Measurements from ENCODE around the gene CABS1.

Gene CABS1

DNA sequence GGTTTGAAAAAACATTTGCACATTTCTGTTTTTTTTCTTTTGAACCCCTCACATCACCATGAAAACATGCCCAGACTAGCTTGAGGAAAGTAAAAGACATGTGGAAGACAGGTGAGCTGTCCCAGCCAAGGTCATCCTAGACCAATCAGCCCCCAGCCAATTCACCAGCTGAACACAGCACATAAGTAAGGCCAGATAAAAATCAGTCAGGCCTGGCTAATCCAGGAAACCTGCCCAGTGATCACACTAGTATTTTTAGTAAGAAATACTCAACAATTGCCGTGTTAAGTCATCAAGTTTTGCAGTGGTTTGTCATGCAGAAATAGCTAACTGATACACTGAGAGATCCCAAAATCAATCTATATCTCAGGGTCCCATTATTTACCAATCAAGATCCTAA is 21.4 kb downstream of the CABS1 start:
- TF ChIP-seq, protein P1, sequence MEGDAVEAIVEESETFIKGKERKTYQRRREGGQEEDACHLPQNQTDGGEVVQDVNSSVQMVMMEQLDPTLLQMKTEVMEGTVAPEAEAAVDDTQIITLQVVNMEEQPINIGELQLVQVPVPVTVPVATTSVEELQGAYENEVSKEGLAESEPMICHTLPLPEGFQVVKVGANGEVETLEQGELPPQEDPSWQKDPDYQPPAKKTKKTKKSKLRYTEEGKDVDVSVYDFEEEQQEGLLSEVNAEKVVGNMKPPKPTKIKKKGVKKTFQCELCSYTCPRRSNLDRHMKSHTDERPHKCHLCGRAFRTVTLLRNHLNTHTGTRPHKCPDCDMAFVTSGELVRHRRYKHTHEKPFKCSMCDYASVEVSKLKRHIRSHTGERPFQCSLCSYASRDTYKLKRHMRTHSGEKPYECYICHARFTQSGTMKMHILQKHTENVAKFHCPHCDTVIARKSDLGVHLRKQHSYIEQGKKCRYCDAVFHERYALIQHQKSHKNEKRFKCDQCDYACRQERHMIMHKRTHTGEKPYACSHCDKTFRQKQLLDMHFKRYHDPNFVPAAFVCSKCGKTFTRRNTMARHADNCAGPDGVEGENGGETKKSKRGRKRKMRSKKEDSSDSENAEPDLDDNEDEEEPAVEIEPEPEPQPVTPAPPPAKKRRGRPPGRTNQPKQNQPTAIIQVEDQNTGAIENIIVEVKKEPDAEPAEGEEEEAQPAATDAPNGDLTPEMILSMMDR (conservative IDR thresholded peaks at IDR 0.05; ENCODE audit: low read length), result no peak
- no peak for TF ChIP-seq EZH2phosphoT487 (IDR thresholded peaks at IDR 0.05; ENCODE audit: borderline replicate concordance)
- H3K4me2 ChIP-seq (ENCODE audit: low read depth, low read length, poor library complexity, severe bottlenecking), result no peak overlapping the region
- H4K20me1 ChIP-seq (ENCODE audit: insufficient read depth, low read length, poor library complexity, severe bottlenecking), result no peaks in the 10 kb centered on the region

DNA sequence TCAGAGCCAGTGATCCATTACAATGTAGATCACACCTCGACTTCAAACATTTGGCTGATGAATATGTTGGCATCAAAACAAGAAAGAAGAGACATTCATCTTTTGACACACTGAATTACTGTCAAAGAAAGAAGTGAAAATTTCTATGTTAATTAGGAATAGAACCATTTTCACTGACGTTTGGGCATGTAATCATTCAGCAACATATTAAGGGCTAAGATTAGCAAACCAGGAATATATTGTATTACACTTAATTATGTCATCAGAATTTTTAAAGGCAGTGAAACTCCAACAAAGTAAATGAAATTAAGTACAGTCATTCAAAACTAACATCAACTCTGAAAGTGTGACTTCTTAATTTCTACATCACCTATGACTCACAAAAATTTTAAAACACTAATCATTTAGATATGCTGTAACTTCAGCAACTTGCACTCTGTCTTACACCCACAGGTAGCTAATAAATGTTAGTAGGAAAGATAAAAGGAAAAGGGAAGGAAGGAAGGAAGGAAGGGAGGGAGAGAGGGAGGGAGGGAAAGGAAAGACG is 24.4 kb downstream of the CABS1 start:
- Histone ChIP-seq H3K9me3 (ENCODE audit: insufficient read depth, low read depth, low read length) (no peaks in the 10 kb centered on the region), H3K9ac (ENCODE audit: low read depth, low read length, poor library complexity, severe bottlenecking) (no peak overlapping the region), H3K4me3 (ENCODE audit: low read length, poor library complexity, severe bottlenecking) (no peak overlapping the region)

More for the DNA sequence above, 21.4 kb downstream of the CABS1 start:
- Histone ChIP-seq H3K27me3 (ENCODE audit: insufficient read depth, low read length, poor library complexity, severe bottlenecking) (peaks cover 4% of the 10 kb centered on the region), H3K9ac (ENCODE audit: low read depth, low read length, poor library complexity, severe bottlenecking) (no peak overlapping the region), H3K4me1 (ENCODE audit: insufficient read depth, low read length, poor library complexity, severe bottlenecking) (no peaks in the 10 kb centered on the region), H3F3A (ENCODE audit: low read depth) (no peaks in the 10 kb centered on the region), H3K9me3 (ENCODE audit: insufficient read depth, low read depth, low read length) (no peaks in the 10 kb centered on the region), H3K4me3 (ENCODE audit: low read length, poor library complexity, severe bottlenecking) (no peak overlapping the region), H3K36me3 (ENCODE audit: insufficient read depth, low read length) (no peaks in the 10 kb centered on the region), H3K79me2 (ENCODE audit: insufficient read depth, low read length) (no peaks in the 10 kb centered on the region), H2AFZ (ENCODE audit: low read length) (no peak overlapping the region), H3K9me2 (replicated peaks; ENCODE audit: low read depth, low read length) (no peaks in the 10 kb centered on the region)

DNA sequence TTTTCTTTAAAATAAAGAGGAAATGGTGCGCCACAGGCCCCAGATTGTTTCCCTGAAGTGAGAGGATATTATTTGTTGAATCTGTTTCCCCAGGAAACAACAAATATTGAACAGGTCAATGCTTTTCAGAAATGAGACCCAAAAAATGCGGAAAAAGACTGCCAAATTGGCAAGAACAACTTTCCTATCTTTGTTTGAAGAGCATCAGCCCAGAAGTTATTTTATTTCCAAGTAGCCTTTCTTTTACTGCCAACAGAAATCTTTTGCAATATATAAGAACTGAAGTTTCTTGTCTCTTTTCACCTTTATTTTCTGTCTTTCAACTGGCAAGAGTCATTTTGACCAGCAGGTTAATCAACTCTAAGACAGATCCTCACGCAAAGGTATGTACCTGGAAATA is 25.7 kb downstream of the CABS1 start, which contains the start of gene SMR3A:
Gene SMR3A (plus strand): TSS at position 301 of the 400 bp plus-strand sequence. CDS start 1,356 bp downstream, outside the sequence.
- Histone ChIP-seq H3F3A (ENCODE audit: low read depth) (no peaks in the 10 kb centered on the region), H3K36me3 (ENCODE audit: insufficient read depth, low read length) (no peaks in the 10 kb centered on the region), H3K9ac (ENCODE audit: low read depth, low read length, poor library complexity, severe bottlenecking) (no peak within 1 kb of the TSS), H3K4me2 (ENCODE audit: low read depth, low read length, poor library complexity, severe bottlenecking) (no peak within 1 kb of the TSS), H3K4me3 (ENCODE audit: low read length, poor library complexity, severe bottlenecking) (no peak within 1 kb of the TSS), H4K20me1 (ENCODE audit: insufficient read depth, low read length, poor library complexity, severe bottlenecking) (no peaks in the 10 kb centered on the region), H3K9me3 (ENCODE audit: insufficient read depth, low read depth, low read length) (no peaks in the 10 kb centered on the region), H3K27me3 (ENCODE audit: insufficient read depth, low read length, poor library complexity, severe bottlenecking) (no peaks in the 10 kb centered on the region), H3K4me1 (ENCODE audit: insufficient read depth, low read length, poor library complexity, severe bottlenecking) (no peaks in the 10 kb centered on the region), H3K79me2 (ENCODE audit: insufficient read depth, low read length) (no peaks in the 10 kb centered on the region), H3K9me2 (replicated peaks; ENCODE audit: low read depth, low read length) (no peaks in the 10 kb centered on the region), H2AFZ (ENCODE audit: low read length) (no peak within 1 kb of the TSS)
- no peak for TF ChIP-seq EZH2phosphoT487 (IDR thresholded peaks at IDR 0.05; ENCODE audit: borderline replicate concordance)

More for the DNA sequence above, 24.4 kb downstream of the CABS1 start:
- Histone ChIP-seq H3K4me2 (ENCODE audit: low read depth, low read length, poor library complexity, severe bottlenecking) (no peak overlapping the region), H3K36me3 (ENCODE audit: insufficient read depth, low read length) (no peaks in the 10 kb centered on the region), H3K27me3 (ENCODE audit: insufficient read depth, low read length, poor library complexity, severe bottlenecking) (no peaks in the 10 kb centered on the region), H3K79me2 (ENCODE audit: insufficient read depth, low read length) (no peaks in the 10 kb centered on the region), H3F3A (ENCODE audit: low read depth) (no peaks in the 10 kb centered on the region), H2AFZ (ENCODE audit: low read length) (no peak overlapping the region), H3K4me1 (ENCODE audit: insufficient read depth, low read length, poor library complexity, severe bottlenecking) (no peaks in the 10 kb centered on the region), H4K20me1 (ENCODE audit: insufficient read depth, low read length, poor library complexity, severe bottlenecking) (no peaks in the 10 kb centered on the region), H3K9me2 (replicated peaks; ENCODE audit: low read depth, low read length) (no peaks in the 10 kb centered on the region)
- TF ChIP-seq, protein P1 (conservative IDR thresholded peaks at IDR 0.05; ENCODE audit: low read length), result no peak
- no peak for TF ChIP-seq EZH2phosphoT487 (IDR thresholded peaks at IDR 0.05; ENCODE audit: borderline replicate concordance)

DNA sequence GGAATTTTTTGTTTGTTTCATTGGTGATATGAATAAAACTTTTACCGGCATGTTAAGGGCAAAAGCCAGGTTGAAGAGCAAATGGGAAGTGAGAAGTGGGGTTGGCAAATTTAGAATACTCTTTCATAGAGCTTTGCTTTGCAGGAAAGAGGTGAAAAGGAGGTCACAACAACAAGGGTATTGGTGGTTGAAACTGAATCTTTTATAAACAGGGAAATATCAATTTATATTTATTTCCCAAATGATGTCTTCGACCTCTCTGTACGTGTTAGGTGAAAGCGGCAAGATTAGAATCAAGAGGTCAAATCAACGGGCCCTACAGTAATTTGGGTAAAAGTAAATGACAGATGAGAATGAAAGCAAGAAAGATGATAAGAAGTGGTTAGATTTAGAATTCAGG is 29.2 kb downstream of the CABS1 start:
- Histone ChIP-seq H3K36me3 (ENCODE audit: insufficient read depth, low read length) (no peaks in the 10 kb centered on the region), H3K4me1 (ENCODE audit: insufficient read depth, low read length, poor library complexity, severe bottlenecking) (no peaks in the 10 kb centered on the region), H3K79me2 (ENCODE audit: insufficient read depth, low read length) (no peaks in the 10 kb centered on the region), H3F3A (ENCODE audit: low read depth) (no peaks in the 10 kb centered on the region), H3K4me3 (ENCODE audit: low read length, poor library complexity, severe bottlenecking) (no peak overlapping the region), H2AFZ (ENCODE audit: low read length) (no peak overlapping the region), H4K20me1 (ENCODE audit: insufficient read depth, low read length, poor library complexity, severe bottlenecking) (no peaks in the 10 kb centered on the region), H3K9me3 (ENCODE audit: insufficient read depth, low read depth, low read length) (no peaks in the 10 kb centered on the region), H3K9me2 (replicated peaks; ENCODE audit: low read depth, low read length) (no peaks in the 10 kb centered on the region), H3K4me2 (ENCODE audit: low read depth, low read length, poor library complexity, severe bottlenecking) (no peak overlapping the region), H3K27me3 (ENCODE audit: insufficient read depth, low read length, poor library complexity, severe bottlenecking) (no peaks in the 10 kb centered on the region), H3K9ac (ENCODE audit: low read depth, low read length, poor library complexity, severe bottlenecking) (no peak overlapping the region)
- TF ChIP-seq, protein P1 (conservative IDR thresholded peaks at IDR 0.05; ENCODE audit: low read length), result no peak
- TF ChIP-seq EZH2phosphoT487 (IDR thresholded peaks at IDR 0.05; ENCODE audit: borderline replicate concordance), result no peak
